ENCODE results near the gene KCNQ1. TPM values are rescaled to one million over a fixed set of nuclear protein-coding genes. Genes with fewer than 3 reads are reported as not detected.

The KCNQ1 gene
- polyA plus RNA-seq, 1 of the 3 experiments (the other 2 are of a cell fraction): 0.05 TPM

- Histone ChIP-seq H3K4me2 (no peak overlapping the region), H3K9me3 (no peaks in the 10 kb centered on the region), H2AFZ (ENCODE audit: low read depth) (no peak overlapping the region), H3K4me3 (ENCODE audit: low read depth in 2 of 2, low read length in 1 of 2) (no peak overlapping the region), H3K9ac (no peak overlapping the region), H3K27ac (ENCODE audit: low read depth in 2 of 2, low read length in 1 of 2) (no peak overlapping the region), H3K79me2 (ENCODE audit: insufficient read depth) (no peaks in the 10 kb centered on the region), H3F3A (replicated peaks; ENCODE audit: insufficient read depth) (no peaks in the 10 kb centered on the region), H3K4me1 (ENCODE audit: control insufficient read depth in 1 of 2, insufficient read depth in 2 of 2, low read depth in 1 of 2, low read length in 1 of 2) (peaks cover 8 to 9% of the 10 kb centered on the region in 2 experiments; a peak in 2 of 4 replicates), H3K27me3 (ENCODE audit: insufficient read depth) (no peaks in the 10 kb centered on the region), H4K20me1 (ENCODE audit: insufficient read depth) (no peaks in the 10 kb centered on the region), H3K36me3 (replicated peaks in 1 of 2; ENCODE audit: control insufficient read depth in 1 of 2, insufficient read depth in 2 of 2, low read length in 1 of 2) (no peaks in the 10 kb centered on the region), H3K9me2 (no peaks in the 10 kb centered on the region)
- ChIA-PET POLR2A (no interaction called here), CTCF (interaction anchor here (4.1 to 15.4 kb wide), 4 partner anchors 85 to 359 kb away, joined by 32 to 1016 read pairs (median 252); partner anchors contain the start of genes CDKN1C, KCNQ1 and TRPM5)
- 76% methylated on average over 4 of the region's 14 CpGs for WGBS (ENCODE audit: low lambda C conversion rate)
- TF ChIP-seq RAD21 (IDR thresholded peaks at IDR 0.05; ENCODE audit: low read length) (no peak), FOSL2 (IDR thresholded peaks at IDR 0.05; ENCODE audit: borderline replicate concordance, low read depth) (no peak), SMC3 (IDR thresholded peaks at IDR 0.05; ENCODE audit: low read depth, low read length) (no peak), MAX (IDR thresholded peaks at IDR 0.05; ENCODE audit: low read depth) (no peak), RCOR1 (IDR thresholded peaks at IDR 0.05; ENCODE audit: low read length) (no peak)
- TF ChIP-seq, protein P1, sequence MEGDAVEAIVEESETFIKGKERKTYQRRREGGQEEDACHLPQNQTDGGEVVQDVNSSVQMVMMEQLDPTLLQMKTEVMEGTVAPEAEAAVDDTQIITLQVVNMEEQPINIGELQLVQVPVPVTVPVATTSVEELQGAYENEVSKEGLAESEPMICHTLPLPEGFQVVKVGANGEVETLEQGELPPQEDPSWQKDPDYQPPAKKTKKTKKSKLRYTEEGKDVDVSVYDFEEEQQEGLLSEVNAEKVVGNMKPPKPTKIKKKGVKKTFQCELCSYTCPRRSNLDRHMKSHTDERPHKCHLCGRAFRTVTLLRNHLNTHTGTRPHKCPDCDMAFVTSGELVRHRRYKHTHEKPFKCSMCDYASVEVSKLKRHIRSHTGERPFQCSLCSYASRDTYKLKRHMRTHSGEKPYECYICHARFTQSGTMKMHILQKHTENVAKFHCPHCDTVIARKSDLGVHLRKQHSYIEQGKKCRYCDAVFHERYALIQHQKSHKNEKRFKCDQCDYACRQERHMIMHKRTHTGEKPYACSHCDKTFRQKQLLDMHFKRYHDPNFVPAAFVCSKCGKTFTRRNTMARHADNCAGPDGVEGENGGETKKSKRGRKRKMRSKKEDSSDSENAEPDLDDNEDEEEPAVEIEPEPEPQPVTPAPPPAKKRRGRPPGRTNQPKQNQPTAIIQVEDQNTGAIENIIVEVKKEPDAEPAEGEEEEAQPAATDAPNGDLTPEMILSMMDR (IDR thresholded peaks at IDR 0.05): no peak
- DNase-seq: no peak
These were observed 84.8 kb downstream of the KCNQ1 start for GRCh38 chr11:2529636-2530035.

DNA sequence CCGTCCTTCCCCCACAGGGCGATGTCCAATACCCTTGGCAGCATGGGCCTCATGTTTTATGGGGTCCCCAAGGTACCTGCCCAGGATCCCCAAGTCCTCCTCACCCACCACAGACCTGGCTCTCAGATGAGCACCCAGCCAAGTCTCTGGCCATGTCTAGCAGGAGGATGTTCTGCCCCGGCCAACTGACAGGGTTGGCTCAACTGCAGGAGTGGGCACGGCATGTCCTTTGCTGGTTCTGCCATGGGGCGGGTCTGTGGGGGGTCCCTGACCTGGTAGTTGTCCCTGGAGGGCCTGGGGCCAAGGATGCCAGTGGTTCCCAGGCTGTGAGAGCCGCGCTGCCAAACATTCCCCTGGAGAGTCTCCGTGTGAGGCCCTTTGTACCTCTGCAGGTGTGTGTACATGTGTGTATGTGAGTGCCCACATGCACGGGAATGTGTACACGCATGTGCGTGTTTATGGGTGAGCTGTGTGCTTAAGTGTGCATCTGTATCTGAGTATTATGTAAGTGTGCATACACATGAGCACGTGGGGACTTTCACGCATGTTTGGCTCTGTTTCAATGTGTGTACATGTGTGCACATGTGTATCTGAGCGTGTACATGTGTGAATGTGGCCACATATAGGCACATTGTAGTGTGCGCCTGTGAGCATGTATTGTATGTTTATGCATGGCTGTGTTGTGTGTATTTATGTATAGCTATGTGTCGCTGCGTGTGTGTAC is 85.5 kb downstream of the KCNQ1 start:
- Histone ChIP-seq H3K27me3 (ENCODE audit: insufficient read depth) (no peaks in the 10 kb centered on the region), H3K4me3 (ENCODE audit: low read depth in 2 of 2, low read length in 1 of 2) (no peak overlapping the region), H3K9me3 (no peaks in the 10 kb centered on the region), H3K27ac (ENCODE audit: low read depth in 2 of 2, low read length in 1 of 2) (no peak overlapping the region), H3K4me1 (ENCODE audit: control insufficient read depth in 1 of 2, insufficient read depth in 2 of 2, low read depth in 1 of 2, low read length in 1 of 2) (peaks cover 5 to 9% of the 10 kb centered on the region in 2 experiments; a peak in 2 of 4 replicates), H3K9me2 (no peaks in the 10 kb centered on the region), H3K9ac (no peak overlapping the region), H4K20me1 (ENCODE audit: insufficient read depth) (no peaks in the 10 kb centered on the region), H3K4me2 (no peak overlapping the region), H3K79me2 (ENCODE audit: insufficient read depth) (no peaks in the 10 kb centered on the region), H3F3A (replicated peaks; ENCODE audit: insufficient read depth) (no peaks in the 10 kb centered on the region), H2AFZ (ENCODE audit: low read depth) (no peak overlapping the region), H3K36me3 (replicated peaks in 1 of 2; ENCODE audit: control insufficient read depth in 1 of 2, insufficient read depth in 2 of 2, low read length in 1 of 2) (no peaks in the 10 kb centered on the region)
- 72% methylated on average over 14 of the region's 17 CpGs for WGBS (ENCODE audit: low lambda C conversion rate)
- TF ChIP-seq RAD21 (IDR thresholded peaks at IDR 0.05; ENCODE audit: low read length) (no peak), TEAD4 (IDR thresholded peaks at IDR 0.05; ENCODE audit: borderline replicate concordance, insufficient read depth) (no peak), IRF3 (IDR thresholded peaks at IDR 0.05; ENCODE audit: low read depth, low read length) (no peak), SIN3A (IDR thresholded peaks at IDR 0.05; ENCODE audit: borderline replicate concordance, low read depth, low read length) (no peak), GABPA (IDR thresholded peaks at IDR 0.05; ENCODE audit: low read depth) (no peak), TCF12 (IDR thresholded peaks at IDR 0.05) (no peak), CHD2 (IDR thresholded peaks at IDR 0.05; ENCODE audit: low read length, partially characterized antibody) (no peak), MAX (IDR thresholded peaks at IDR 0.05; ENCODE audit: low read depth) (no peak), FOXJ3 (CRISPR knock-in tag; IDR thresholded peaks at IDR 0.05) (no peak), SMC3 (IDR thresholded peaks at IDR 0.05; ENCODE audit: low read depth, low read length) (no peak), NFIC (IDR thresholded peaks at IDR 0.05; ENCODE audit: borderline replicate concordance) (no peak), GATA2 (CRISPR knock-in tag; IDR thresholded peaks at IDR 0.05) (no peak), MEF2A (IDR thresholded peaks at IDR 0.05; ENCODE audit: borderline replicate concordance, low read depth) (no peak), YY1 (IDR thresholded peaks at IDR 0.05; ENCODE audit: low read depth) (no peak), TAF1 (IDR thresholded peaks at IDR 0.05; ENCODE audit: borderline replicate concordance, low read depth, low read length) (no peak)
- TF ChIP-seq, protein P2, sequence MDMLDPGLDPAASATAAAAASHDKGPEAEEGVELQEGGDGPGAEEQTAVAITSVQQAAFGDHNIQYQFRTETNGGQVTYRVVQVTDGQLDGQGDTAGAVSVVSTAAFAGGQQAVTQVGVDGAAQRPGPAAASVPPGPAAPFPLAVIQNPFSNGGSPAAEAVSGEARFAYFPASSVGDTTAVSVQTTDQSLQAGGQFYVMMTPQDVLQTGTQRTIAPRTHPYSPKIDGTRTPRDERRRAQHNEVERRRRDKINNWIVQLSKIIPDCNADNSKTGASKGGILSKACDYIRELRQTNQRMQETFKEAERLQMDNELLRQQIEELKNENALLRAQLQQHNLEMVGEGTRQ (IDR thresholded peaks at IDR 0.05; ENCODE audit: borderline replicate concordance, low read depth, low read length): no peak
- TF ChIP-seq, protein P3, sequence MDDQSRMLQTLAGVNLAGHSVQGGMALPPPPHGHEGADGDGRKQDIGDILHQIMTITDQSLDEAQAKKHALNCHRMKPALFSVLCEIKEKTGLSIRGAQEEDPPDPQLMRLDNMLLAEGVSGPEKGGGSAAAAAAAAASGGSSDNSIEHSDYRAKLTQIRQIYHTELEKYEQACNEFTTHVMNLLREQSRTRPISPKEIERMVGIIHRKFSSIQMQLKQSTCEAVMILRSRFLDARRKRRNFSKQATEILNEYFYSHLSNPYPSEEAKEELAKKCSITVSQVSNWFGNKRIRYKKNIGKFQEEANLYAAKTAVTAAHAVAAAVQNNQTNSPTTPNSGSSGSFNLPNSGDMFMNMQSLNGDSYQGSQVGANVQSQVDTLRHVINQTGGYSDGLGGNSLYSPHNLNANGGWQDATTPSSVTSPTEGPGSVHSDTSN (IDR thresholded peaks at IDR 0.05): no peak
- CTCF ChIA-PET: interaction anchor here (0.8 to 15.4 kb wide), 46 partner anchors 9 to 410 kb away, joined by 3 to 1016 read pairs (median 18); partner anchors contain the start of genes CDKN1C, KCNQ1, PHLDA2 and TRPM5
- DNase-seq: no peak
- POLR2A ChIA-PET: interaction anchor here (1.2 kb wide), 1 partner anchor 130 kb away, joined by 3 read pairs; the partner anchor contains the start of gene TSSC4

Data from SK-N-SH (cell line).